ENCODE results near the gene ALDH1B1. TPM values are rescaled to one million over a fixed set of nuclear protein-coding genes. Genes with fewer than 3 reads are reported as not detected.

Gene ALDH1B1
- total and polyA plus RNA-seq, 2 experiments from 2014 or later: 26.9 to 39.5 TPM

DNA sequence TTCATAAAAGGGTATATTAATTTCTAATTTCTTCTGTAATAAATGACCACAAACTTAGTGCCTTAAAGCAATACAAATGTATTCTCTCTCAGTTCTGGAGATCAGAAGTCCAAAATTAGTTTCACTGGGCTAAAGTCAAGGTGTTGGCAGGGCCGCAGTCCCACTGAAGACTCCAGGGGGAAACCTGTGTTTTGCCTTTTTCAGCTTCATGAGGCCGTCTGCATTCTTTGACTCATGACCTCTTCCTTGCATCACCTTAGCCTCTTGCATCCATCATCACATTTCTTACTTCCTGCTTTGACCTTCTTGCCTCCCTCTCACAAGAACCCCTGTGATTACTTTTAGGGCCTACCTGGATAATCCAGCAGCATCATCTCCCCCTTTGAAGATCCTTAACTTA is 42.0 kb upstream of the ALDH1B1 start:
- DNase-seq: no peak
- Histone ChIP-seq H3K4me3 (no peak overlapping the region), H3K9me3 (ENCODE audit: low read depth) (no peaks in the 10 kb centered on the region), H3K4me1 (ENCODE audit: insufficient read depth) (no peaks in the 10 kb centered on the region), H3K36me3 (ENCODE audit: low read depth) (no peaks in the 10 kb centered on the region), H2AFZ (no peak overlapping the region), H4K20me1 (ENCODE audit: insufficient read depth) (no peaks in the 10 kb centered on the region), H3K27me3 (replicated peaks; ENCODE audit: insufficient read depth) (peaks cover 54% of the 10 kb centered on the region), H3K9me2 (ENCODE audit: insufficient read depth) (no peaks in the 10 kb centered on the region), H3K4me2 (ENCODE audit: unreplicated experiment) (no peak overlapping the region), H3K9ac (no peak overlapping the region), H3F3A (ENCODE audit: insufficient read depth) (no peaks in the 10 kb centered on the region), H3K79me2 (ENCODE audit: insufficient read depth) (no peaks in the 10 kb centered on the region), H3K27ac (no peak overlapping the region)
- 73 to 82% methylated on average over 2 of the region's 2 CpGs for WGBS, 2 experiments (ENCODE audit: low coverage in 1 of 2, low lambda C conversion rate in 2 of 2, missing lambda C conversion rate in 2 of 2)
- TF ChIP-seq EZH2phosphoT487 (IDR thresholded peaks at IDR 0.05; ENCODE audit: insufficient read depth, low read depth) (no peak), EZH2 (IDR thresholded peaks at IDR 0.05; ENCODE audit: insufficient read depth, poor library complexity, severe bottlenecking) (no peak)
- in situ Hi-C loops (cut with MboI): loop anchor here (25.0 kb wide), 1 partner anchor 188 kb away; no protein-coding TSS in a partner anchor

DNA sequence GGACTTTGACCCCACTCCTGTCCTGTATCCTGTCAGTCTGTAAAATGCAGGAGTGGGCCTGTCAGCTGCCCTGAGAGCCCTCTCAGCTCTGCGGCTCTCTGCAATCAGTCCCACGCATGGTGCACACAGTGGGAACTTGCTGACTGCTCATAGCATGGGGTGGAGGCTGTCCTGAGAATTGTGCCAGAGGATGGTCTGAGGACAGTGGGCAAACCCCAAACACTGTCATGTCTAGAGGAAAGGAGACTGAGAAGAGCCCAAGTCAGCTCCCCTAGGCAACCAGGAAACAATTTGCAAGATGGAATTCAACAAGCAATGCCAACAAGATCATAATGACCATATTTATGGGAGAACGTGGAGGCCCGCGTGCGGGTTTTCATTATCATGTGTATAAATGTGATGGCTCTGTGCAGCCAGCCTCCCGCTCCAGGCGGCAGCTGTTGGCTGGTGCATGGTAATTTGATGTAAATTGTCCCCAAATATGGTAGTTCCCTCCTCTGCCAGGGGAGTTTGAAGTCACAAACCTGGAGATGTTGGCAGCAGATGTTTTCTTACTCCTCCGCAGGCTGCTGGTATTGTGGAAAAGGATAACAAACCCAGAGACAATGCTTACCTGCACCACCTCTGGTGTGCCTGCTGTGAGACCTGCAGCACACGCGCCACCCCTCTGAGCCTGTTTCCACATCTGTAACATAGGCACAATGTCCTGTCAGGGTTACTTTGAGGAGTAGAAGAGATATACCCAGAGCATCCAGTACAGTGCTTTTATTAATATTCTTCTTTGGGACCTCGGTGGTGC is 39.8 kb upstream of the ALDH1B1 start:
- WGBS, 2 experiments (ENCODE audit: low coverage in 1 of 2, low lambda C conversion rate in 2 of 2, missing lambda C conversion rate in 2 of 2): 53 to 56% methylated on average over 12 of the region's 12 CpGs
- Histone ChIP-seq H3K27ac (no peak overlapping the region), H3F3A (ENCODE audit: insufficient read depth) (no peaks in the 10 kb centered on the region), H3K27me3 (replicated peaks; ENCODE audit: insufficient read depth) (peaks cover 46% of the 10 kb centered on the region), H4K20me1 (ENCODE audit: insufficient read depth) (no peaks in the 10 kb centered on the region), H3K36me3 (ENCODE audit: low read depth) (no peaks in the 10 kb centered on the region), H2AFZ (no peak overlapping the region), H3K79me2 (ENCODE audit: insufficient read depth) (no peaks in the 10 kb centered on the region), H3K4me1 (ENCODE audit: insufficient read depth) (no peaks in the 10 kb centered on the region), H3K4me2 (ENCODE audit: unreplicated experiment) (no peak overlapping the region), H3K9ac (no peak overlapping the region), H3K9me3 (ENCODE audit: low read depth) (no peaks in the 10 kb centered on the region), H3K4me3 (no peak overlapping the region), H3K9me2 (ENCODE audit: insufficient read depth) (no peaks in the 10 kb centered on the region)
- TF ChIP-seq EZH2 (IDR thresholded peaks at IDR 0.05; ENCODE audit: insufficient read depth, poor library complexity, severe bottlenecking): no peak
- no peak for TF ChIP-seq EZH2phosphoT487 (IDR thresholded peaks at IDR 0.05; ENCODE audit: insufficient read depth, low read depth)
- in situ Hi-C loops (cut with MboI): loop anchor here (25.0 kb wide), 1 partner anchor 190 kb away; no protein-coding TSS in a partner anchor
- DNase-seq: no peak

- Histone ChIP-seq H3K4me3 (no peak overlapping the region), H4K20me1 (ENCODE audit: insufficient read depth) (no peaks in the 10 kb centered on the region), H3K4me2 (ENCODE audit: unreplicated experiment) (no peak overlapping the region), H3K79me2 (ENCODE audit: insufficient read depth) (no peaks in the 10 kb centered on the region), H2AFZ (no peak overlapping the region), H3K27me3 (replicated peaks; ENCODE audit: insufficient read depth) (peaks cover 25% of the 10 kb centered on the region), H3K9ac (no peak overlapping the region), H3K9me2 (ENCODE audit: insufficient read depth) (no peaks in the 10 kb centered on the region), H3K9me3 (ENCODE audit: low read depth) (no peaks in the 10 kb centered on the region), H3K27ac (no peak overlapping the region), H3K36me3 (ENCODE audit: low read depth) (no peaks in the 10 kb centered on the region), H3F3A (ENCODE audit: insufficient read depth) (no peaks in the 10 kb centered on the region), H3K4me1 (ENCODE audit: insufficient read depth) (no peaks in the 10 kb centered on the region)
- no peak for DNase-seq
- in situ Hi-C loops (cut with MboI): loop anchor here (25.0 kb wide), 1 partner anchor 193 kb away; no protein-coding TSS in a partner anchor
- 57 to 58% methylated on average over 3 of the region's 3 CpGs for WGBS, 2 experiments (ENCODE audit: low coverage in 1 of 2, low lambda C conversion rate in 2 of 2, missing lambda C conversion rate in 2 of 2)
- TF ChIP-seq EZH2phosphoT487 (IDR thresholded peaks at IDR 0.05; ENCODE audit: insufficient read depth, low read depth): no peak
- TF ChIP-seq EZH2 (IDR thresholded peaks at IDR 0.05; ENCODE audit: insufficient read depth, poor library complexity, severe bottlenecking): no peak
Measured at GRCh38 chr9:38355115-38355514, 37.4 kb upstream of the ALDH1B1 start.

- Histone ChIP-seq H4K20me1 (ENCODE audit: insufficient read depth) (no peaks in the 10 kb centered on the region), H3K4me2 (ENCODE audit: unreplicated experiment) (no peak overlapping the region), H3F3A (ENCODE audit: insufficient read depth) (no peaks in the 10 kb centered on the region), H3K4me3 (no peak overlapping the region), H3K27me3 (replicated peaks; ENCODE audit: insufficient read depth) (peaks cover 19% of the 10 kb centered on the region; the same call in 1 of the 2 replicates), H3K27ac (no peak overlapping the region), H3K36me3 (ENCODE audit: low read depth) (no peaks in the 10 kb centered on the region), H3K9me2 (ENCODE audit: insufficient read depth) (no peaks in the 10 kb centered on the region), H3K79me2 (ENCODE audit: insufficient read depth) (no peaks in the 10 kb centered on the region), H3K9me3 (ENCODE audit: low read depth) (no peaks in the 10 kb centered on the region), H3K9ac (no peak overlapping the region), H2AFZ (no peak overlapping the region), H3K4me1 (ENCODE audit: insufficient read depth) (no peaks in the 10 kb centered on the region)
- no peak for TF ChIP-seq EZH2 (IDR thresholded peaks at IDR 0.05; ENCODE audit: insufficient read depth, poor library complexity, severe bottlenecking)
- TF ChIP-seq EZH2phosphoT487 (IDR thresholded peaks at IDR 0.05; ENCODE audit: insufficient read depth, low read depth): no peak
- WGBS, 2 experiments (ENCODE audit: low coverage in 1 of 2, low lambda C conversion rate in 2 of 2, missing lambda C conversion rate in 2 of 2): 49 to 52% methylated on average over 3 of the region's 3 CpGs
- DNase-seq: no peak
- in situ Hi-C loops (cut with MboI): loop anchor here (25.0 kb wide), 1 partner anchor 193 kb away; no protein-coding TSS in a partner anchor
Measured at GRCh38 chr9:38355517-38356120, 36.9 kb upstream of the ALDH1B1 start.
